ENCODE measurements around the gene BCL2A1.

DNA sequence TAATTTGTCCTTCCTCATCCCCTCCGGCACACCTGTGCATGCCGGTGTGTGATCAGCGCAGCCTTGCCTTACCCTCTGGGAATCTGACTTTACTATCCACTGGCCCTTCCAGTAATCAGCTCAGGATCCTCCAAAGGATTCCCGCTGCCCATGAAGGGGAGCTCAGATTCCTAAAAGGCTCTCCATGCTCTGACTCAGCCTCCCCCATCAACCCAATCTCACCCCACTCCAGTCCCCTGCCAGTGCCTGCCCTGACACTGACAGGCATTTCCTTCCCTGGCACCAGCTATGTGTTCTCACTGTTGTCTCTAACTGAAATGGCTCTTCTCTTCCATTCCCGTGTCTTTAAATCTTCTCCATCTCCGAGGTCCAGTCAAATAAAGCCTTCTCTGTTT is 7.3 kb upstream of the BCL2A1 start:
- no peak for TF ChIP-seq TAF1 (conservative IDR thresholded peaks at IDR 0.05)
- TF ChIP-seq, protein P1, sequence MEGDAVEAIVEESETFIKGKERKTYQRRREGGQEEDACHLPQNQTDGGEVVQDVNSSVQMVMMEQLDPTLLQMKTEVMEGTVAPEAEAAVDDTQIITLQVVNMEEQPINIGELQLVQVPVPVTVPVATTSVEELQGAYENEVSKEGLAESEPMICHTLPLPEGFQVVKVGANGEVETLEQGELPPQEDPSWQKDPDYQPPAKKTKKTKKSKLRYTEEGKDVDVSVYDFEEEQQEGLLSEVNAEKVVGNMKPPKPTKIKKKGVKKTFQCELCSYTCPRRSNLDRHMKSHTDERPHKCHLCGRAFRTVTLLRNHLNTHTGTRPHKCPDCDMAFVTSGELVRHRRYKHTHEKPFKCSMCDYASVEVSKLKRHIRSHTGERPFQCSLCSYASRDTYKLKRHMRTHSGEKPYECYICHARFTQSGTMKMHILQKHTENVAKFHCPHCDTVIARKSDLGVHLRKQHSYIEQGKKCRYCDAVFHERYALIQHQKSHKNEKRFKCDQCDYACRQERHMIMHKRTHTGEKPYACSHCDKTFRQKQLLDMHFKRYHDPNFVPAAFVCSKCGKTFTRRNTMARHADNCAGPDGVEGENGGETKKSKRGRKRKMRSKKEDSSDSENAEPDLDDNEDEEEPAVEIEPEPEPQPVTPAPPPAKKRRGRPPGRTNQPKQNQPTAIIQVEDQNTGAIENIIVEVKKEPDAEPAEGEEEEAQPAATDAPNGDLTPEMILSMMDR (IDR thresholded peaks at IDR 0.05; ENCODE audit: low read depth, low read length, missing input control) = no peak
- TF ChIP-seq REST (IDR thresholded peaks at IDR 0.05) = no peak
- TF ChIP-seq MAX (IDR thresholded peaks at IDR 0.05) = no peak
- no peak for TF ChIP-seq RAD21 (IDR thresholded peaks at IDR 0.05)

All from liver (tissue), 3 donors.